PC-9 (cell line): Measurements from ENCODE around the gene CTSH. TPM values are rescaled to one million over a fixed set of nuclear protein-coding genes. Genes with fewer than 3 reads are reported as not detected.

Experiments used
- BruUV-seq: library from RNA; stranded (reverse); fragments of 400-500 nt; replicated peaks from 2 replicates; lab custom pipeline; 2021; lab: Mats Ljungman, UMichigan
- CTCF ChIA-PET: fragments of 300-600 bp; sonication (Branson Sonifier 250); formaldehyde crosslinking; loops from one replicate; lab custom pipeline; 2022; ENCODE audit warnings: antibody characterized with exemption; lab: Charles Lee
- POLR2A ChIA-PET: fragments of 300-600 bp; sonication (Branson Sonifier 250); formaldehyde crosslinking; loops from one replicate; lab custom pipeline; 2022; ENCODE audit warnings: antibody characterized with exemption; ENCODE audit not compliant: unreplicated experiment; lab: Charles Lee
- DNase-seq, 2 experiments: peaks; one replicate each; pipeline versions ENCODE4 v3.0.0 to v3.0.0-alpha.2; 2015 to 2022; ENCODE audit warnings: mixed read lengths in 1 of 2
- H2AFZ ChIP-seq: fragments of 200-600 bp; sonication (generic); 2 replicates; pipeline ENCODE4 v1.8.1; 2017; ENCODE audit warnings: antibody characterized with exemption
- H3F3A ChIP-seq: fragments of 200-600 bp; sonication (generic); 2 replicates; pipeline ENCODE4 v1.8.1; 2017; ENCODE audit warnings: antibody characterized with exemption, mild to moderate bottlenecking, low read depth; ENCODE audit not compliant: insufficient read depth
- H3K27ac ChIP-seq: fragments of 200-600 bp; sonication (generic); 2 replicates; pipeline ENCODE4 v1.6.1; 2016; ENCODE audit warnings: mixed run types
- H3K27me3 ChIP-seq: fragments of 200-600 bp; sonication (generic); 2 replicates; pipeline ENCODE4 v1.6.1; 2016; ENCODE audit warnings: low read depth, mixed run types; ENCODE audit not compliant: insufficient read depth
- H3K36me3 ChIP-seq: fragments of 200-600 bp; sonication (generic); 2 replicates; pipeline ENCODE4 v1.6.1; 2016; ENCODE audit warnings: low read depth, mixed run types
- H3K4me1 ChIP-seq: fragments of 200-600 bp; sonication (generic); replicated peaks from 2 replicates; pipeline ENCODE4 v1.6.1; 2016; ENCODE audit warnings: mixed run types; ENCODE audit not compliant: insufficient read depth
- H3K4me2 ChIP-seq: fragments of 200-600 bp; sonication (generic); 2 replicates; pipeline ENCODE4 v1.6.1; 2017; ENCODE audit warnings: mixed run types
- H3K4me3 ChIP-seq: fragments of 200-600 bp; sonication (generic); 2 replicates; pipeline ENCODE4 v1.6.1; 2016; ENCODE audit warnings: mixed run types
- H3K79me2 ChIP-seq: fragments of 200-600 bp; sonication (generic); 2 replicates; pipeline ENCODE4 v1.6.1; 2017; ENCODE audit warnings: low read depth, mixed run types
- H3K9me2 ChIP-seq: fragments of 200-600 bp; sonication (generic); 2 replicates; pipeline ENCODE4 v1.8.1; 2017; ENCODE audit warnings: mild to moderate bottlenecking; ENCODE audit not compliant: insufficient read depth
- H3K9me3 ChIP-seq: fragments of 200-600 bp; sonication (generic); 2 replicates; pipeline ENCODE4 v1.8.1; 2016; ENCODE audit warnings: low read depth; ENCODE audit not compliant: insufficient read depth
- H4K20me1 ChIP-seq: fragments of 200-600 bp; sonication (generic); 2 replicates; pipeline ENCODE4 v1.8.1; 2017; ENCODE audit not compliant: insufficient read depth
- CTCF ChIP-seq: fragments of 200-600 bp; sonication (generic); conservative IDR thresholded peaks from 2 replicates; pipeline ENCODE4 v1.6.1; 2017; ENCODE audit warnings: mixed run types, antibody characterized with exemption, mild to moderate bottlenecking, moderate library complexity
- EZH2 ChIP-seq: fragments of 200-600 bp; sonication (generic); IDR thresholded peaks from 2 replicates; pipeline ENCODE4 v1.8.0; 2017; ENCODE audit warnings: antibody characterized with exemption, low read depth
- intact Hi-C: fragments of 100-400 bp; cut with micrococcal nuclease; formaldehyde crosslinking; loops from one replicate; pipeline ENCODE4 v1.10.0; 2022; ENCODE audit not compliant: unreplicated experiment
- total RNA-seq: library from RNA; stranded (reverse); gene quantifications from 2 replicates; pipeline ENCODE4 v1.2.3, GENCODE V29; 2021

The CTSH gene
- total RNA-seq, 1 experiment from 2014 or later, result 101 TPM

- DNase-seq, result no peak
- H3K27ac ChIP-seq, result no peak overlapping the region
Measured at GRCh38 chr15:78933823-78934654, 10.8 kb downstream of the CTSH start.

GRCh38 chr15:78933187-78933822, 11.5 kb downstream of the CTSH start:
- no peak overlapping the region for H3K4me2 ChIP-seq
- no peaks in the 10 kb centered on the region for H3K36me3 ChIP-seq
- no peaks in the 10 kb centered on the region for H4K20me1 ChIP-seq
- no peaks in the 10 kb centered on the region for H3K27me3 ChIP-seq
- H3K4me1 ChIP-seq, result peaks cover 22% of the 10 kb centered on the region
- H3K9me3 ChIP-seq, result no peaks in the 10 kb centered on the region
- DNase-seq, result no peak
- no peak overlapping the region for H2AFZ ChIP-seq
- H3K27ac ChIP-seq, result no peak overlapping the region
- H3K9me2 ChIP-seq, result no peaks in the 10 kb centered on the region
- TF ChIP-seq EZH2, result no peak
- no peak for TF ChIP-seq CTCF
- POLR2A ChIA-PET, result no interaction called here
- intact Hi-C loops, result no loop called here
- no TSS peak for BruUV-seq
- H3K4me3 ChIP-seq, result no peak overlapping the region
- peaks cover 28% of the 10 kb centered on the region for H3F3A ChIP-seq
- no peaks in the 10 kb centered on the region for H3K79me2 ChIP-seq
- CTCF ChIA-PET, result no interaction called here

More at GRCh38 chr15:78933823-78934654, 10.8 kb downstream of the CTSH start:
- no peak overlapping the region for H3K4me2 ChIP-seq
- H3K4me1 ChIP-seq, result peaks cover 22% of the 10 kb centered on the region
- no peaks in the 10 kb centered on the region for H3K9me2 ChIP-seq
- ChIA-PET POLR2A (no interaction called here), CTCF (no interaction called here)
- H3F3A ChIP-seq, result peaks cover 28% of the 10 kb centered on the region
- TF ChIP-seq EZH2, result no peak
- TF ChIP-seq CTCF, result no peak
- H3K4me3 ChIP-seq, result no peak overlapping the region
- BruUV-seq, result no TSS peak
- H3K36me3 ChIP-seq, result 0 out of 2 replicates have a peak, but pooled peaks cover 3% of the 10 kb centered on the region
- H3K9me3 ChIP-seq, result no peaks in the 10 kb centered on the region
- no peaks in the 10 kb centered on the region for H3K27me3 ChIP-seq
- intact Hi-C loops, result no loop called here
- H2AFZ ChIP-seq, result no peak overlapping the region
- no peaks in the 10 kb centered on the region for H3K79me2 ChIP-seq
- no peaks in the 10 kb centered on the region for H4K20me1 ChIP-seq

GRCh38 chr15:78932258-78932808, 12.5 kb downstream of the CTSH start:
- intact Hi-C loops, result no loop called here

More at GRCh38 chr15:78932258-78932808, 12.5 kb downstream of the CTSH start:
- POLR2A ChIA-PET, result no interaction called here
- H3K79me2 ChIP-seq, result no peaks in the 10 kb centered on the region
- H3F3A ChIP-seq, result peaks cover 28% of the 10 kb centered on the region
- TF ChIP-seq CTCF (no peak), EZH2 (no peak)
- no peak overlapping the region for H3K4me2 ChIP-seq
- H3K4me3 ChIP-seq, result no peak overlapping the region
- peaks cover 22% of the 10 kb centered on the region for H3K4me1 ChIP-seq
- no peaks in the 10 kb centered on the region for H3K27me3 ChIP-seq
- no peaks in the 10 kb centered on the region for H4K20me1 ChIP-seq
- no peaks in the 10 kb centered on the region for H3K36me3 ChIP-seq
- no peaks in the 10 kb centered on the region for H3K9me3 ChIP-seq
- H3K9me2 ChIP-seq, result no peaks in the 10 kb centered on the region
- no peak for DNase-seq
- CTCF ChIA-PET, result no interaction called here
- no TSS peak for BruUV-seq
- no peak overlapping the region for H2AFZ ChIP-seq
- H3K27ac ChIP-seq, result no peak overlapping the region
